PC-3 (cell line): ENCODE data around the gene DLGAP1. TPM values are rescaled to one million over a fixed set of nuclear protein-coding genes. Genes with fewer than 3 reads are reported as not detected.

Experiments used
- ATAC-seq: fragments of 200-7000 bp; cut with Tn5 transposase; 2 replicates; pipeline ENCODE4 v1.9.1; 2020; ENCODE audit warnings: mild to moderate bottlenecking, moderate library complexity
- BruUV-seq: library from RNA; stranded (reverse); fragments of 400-500 nt; replicated peaks from 2 replicates; lab custom pipeline; 2021; lab: Mats Ljungman, UMichigan
- CTCF ChIA-PET: fragments of 300-600 bp; sonication (Branson Sonifier 250); formaldehyde crosslinking; loops from one replicate; lab custom pipeline; 2022; ENCODE audit warnings: antibody characterized with exemption; lab: Charles Lee
- POLR2A ChIA-PET: fragments of 300-600 bp; sonication (Branson Sonifier 250); formaldehyde crosslinking; loops from one replicate; lab custom pipeline; 2022; ENCODE audit warnings: antibody characterized with exemption; ENCODE audit not compliant: unreplicated experiment; lab: Charles Lee
- DNase-seq: peaks from one replicate; pipeline ENCODE4 v3.0.0-alpha.2; 2015
- H2AFZ ChIP-seq: fragments of 300-600 bp; sonication (generic); 2 replicates; pipeline ENCODE4 v1.6.0; 2016; ENCODE audit warnings: antibody characterized with exemption, low read length
- H3F3A ChIP-seq: fragments of 300-600 bp; sonication (generic); one replicate; pipeline ENCODE4 v1.6.0; 2017; ENCODE audit warnings: antibody characterized with exemption, low read length, control low read depth, mild to moderate bottlenecking; ENCODE audit not compliant: unreplicated experiment
- H3K27ac ChIP-seq: fragments of 300-600 bp; sonication (generic); 2 replicates; pipeline ENCODE4 v1.5.1; 2016; ENCODE audit warnings: mild to moderate bottlenecking, low read length
- H3K27me3 ChIP-seq: fragments of 300-600 bp; sonication (generic); 2 replicates; pipeline ENCODE4 v1.6.1; 2016; ENCODE audit warnings: low read length, mixed read lengths
- H3K36me3 ChIP-seq: fragments of 300-600 bp; sonication (generic); 2 replicates; pipeline ENCODE4 v1.6.1; 2016; ENCODE audit warnings: low read depth, mixed run types, low read length, mixed read lengths
- H3K4me1 ChIP-seq: fragments of 300-600 bp; sonication (generic); 2 replicates; pipeline ENCODE4 v1.5.1; 2016; ENCODE audit warnings: low read length; ENCODE audit not compliant: insufficient read depth
- H3K4me2 ChIP-seq: fragments of 300-600 bp; sonication (generic); 2 replicates; pipeline ENCODE4 v1.6.0; 2016; ENCODE audit warnings: low read length
- H3K4me3 ChIP-seq: fragments of 300-600 bp; sonication (generic); 2 replicates; pipeline ENCODE4 v1.5.1; 2016; ENCODE audit warnings: mild to moderate bottlenecking, low read length, mixed read lengths
- H3K79me2 ChIP-seq: fragments of 300-600 bp; sonication (generic); 2 replicates; pipeline ENCODE4 v1.6.1; 2017; ENCODE audit warnings: low read length, mixed read lengths
- H3K9ac ChIP-seq: fragments of 300-600 bp; sonication (generic); 2 replicates; pipeline ENCODE4 v1.6.0; 2016; ENCODE audit warnings: mild to moderate bottlenecking, low read length
- H3K9me2 ChIP-seq: fragments of 300-600 bp; sonication (generic); replicated peaks from 2 replicates; pipeline ENCODE4 v1.6.1; 2016; ENCODE audit warnings: mixed run types, low read length, mixed read lengths
- H3K9me3 ChIP-seq: fragments of 300-600 bp; sonication (generic); 2 replicates; pipeline ENCODE4 v1.6.1; 2016; ENCODE audit warnings: low read length, mixed read lengths
- H4K20me1 ChIP-seq: fragments of 300-600 bp; sonication (generic); 2 replicates; pipeline ENCODE4 v1.6.1; 2016; ENCODE audit warnings: low read length, mixed read lengths
- EZH2 ChIP-seq: fragments of 300-600 bp; sonication (generic); IDR thresholded peaks from one replicate; pipeline ENCODE4 v1.6.1; 2017; ENCODE audit warnings: antibody characterized with exemption, mild to moderate bottlenecking, low read length; ENCODE audit not compliant: unreplicated experiment
- EZH2phosphoT487 ChIP-seq: fragments of 300-600 bp; sonication (generic); IDR thresholded peaks from 2 replicates; pipeline ENCODE4 v1.6.1; 2018; ENCODE audit warnings: mild to moderate bottlenecking, antibody characterized with exemption, low read length, borderline replicate concordance
- intact Hi-C: fragments of 100-400 bp; cut with micrococcal nuclease; formaldehyde crosslinking; loops from 2 replicates; pipeline ENCODE4 v1.9.0; 2023
- total RNA-seq: library from RNA; depleted of rRNA; stranded (reverse); fragments of >200 nt; gene quantifications from 2 replicates; pipeline ENCODE4 v1.2.3, GENCODE V29; 2014
- TF ChIP-seq, protein P1 (sequence below): fragments of 300-600 bp; sonication (generic); conservative IDR thresholded peaks from 2 replicates; pipeline ENCODE4 v1.5.1; 2017; ENCODE audit warnings: antibody characterized with exemption, low read depth, mild to moderate bottlenecking, low read length

Gene DLGAP1
- total RNA-seq, 1 experiment from 2014 or later: not detected

DNA sequence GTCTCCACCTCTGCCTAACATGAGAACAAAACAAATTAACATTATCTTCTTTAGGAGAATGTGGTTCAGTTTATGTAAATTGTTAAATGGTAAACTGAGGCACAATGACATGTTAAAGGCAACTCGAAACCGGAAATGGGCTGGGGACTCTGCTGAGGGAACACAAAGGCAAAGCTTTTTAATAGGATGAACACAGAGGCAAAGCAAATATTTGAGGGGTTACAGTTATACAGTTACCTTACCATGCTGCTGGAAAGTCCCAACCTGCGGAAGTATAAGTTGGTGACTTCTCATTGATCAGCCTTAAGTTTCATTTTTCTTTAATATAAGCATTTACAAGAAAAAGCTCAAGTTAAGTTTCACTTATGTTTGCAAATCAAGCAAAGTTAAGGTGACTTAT, 195.0 kb downstream of the DLGAP1 start:
- intact Hi-C loops: no loop called here
- no peaks in the 10 kb centered on the region for H3K4me1 ChIP-seq
- TF ChIP-seq EZH2phosphoT487 (no peak), EZH2 (no peak)
- TF ChIP-seq, protein P1, sequence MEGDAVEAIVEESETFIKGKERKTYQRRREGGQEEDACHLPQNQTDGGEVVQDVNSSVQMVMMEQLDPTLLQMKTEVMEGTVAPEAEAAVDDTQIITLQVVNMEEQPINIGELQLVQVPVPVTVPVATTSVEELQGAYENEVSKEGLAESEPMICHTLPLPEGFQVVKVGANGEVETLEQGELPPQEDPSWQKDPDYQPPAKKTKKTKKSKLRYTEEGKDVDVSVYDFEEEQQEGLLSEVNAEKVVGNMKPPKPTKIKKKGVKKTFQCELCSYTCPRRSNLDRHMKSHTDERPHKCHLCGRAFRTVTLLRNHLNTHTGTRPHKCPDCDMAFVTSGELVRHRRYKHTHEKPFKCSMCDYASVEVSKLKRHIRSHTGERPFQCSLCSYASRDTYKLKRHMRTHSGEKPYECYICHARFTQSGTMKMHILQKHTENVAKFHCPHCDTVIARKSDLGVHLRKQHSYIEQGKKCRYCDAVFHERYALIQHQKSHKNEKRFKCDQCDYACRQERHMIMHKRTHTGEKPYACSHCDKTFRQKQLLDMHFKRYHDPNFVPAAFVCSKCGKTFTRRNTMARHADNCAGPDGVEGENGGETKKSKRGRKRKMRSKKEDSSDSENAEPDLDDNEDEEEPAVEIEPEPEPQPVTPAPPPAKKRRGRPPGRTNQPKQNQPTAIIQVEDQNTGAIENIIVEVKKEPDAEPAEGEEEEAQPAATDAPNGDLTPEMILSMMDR: no peak
- no peak for ATAC-seq
- ChIA-PET CTCF (no interaction called here), POLR2A (no interaction called here)
- no peaks in the 10 kb centered on the region for H3K36me3 ChIP-seq
- no peak overlapping the region for H2AFZ ChIP-seq
- BruUV-seq: no TSS peak
- no peak overlapping the region for H3K4me3 ChIP-seq
- no peaks in the 10 kb centered on the region for H3K79me2 ChIP-seq
- no peaks in the 10 kb centered on the region for H3K27me3 ChIP-seq
- H3K9me2 ChIP-seq: no peaks in the 10 kb centered on the region
- no peak overlapping the region for H3K4me2 ChIP-seq
- no peak overlapping the region for H3K27ac ChIP-seq
- H3K9me3 ChIP-seq: peaks cover 6% of the 10 kb centered on the region; the same call in 1 of the 2 replicates
- no peak overlapping the region for H3K9ac ChIP-seq
- no peak for DNase-seq
- no peaks in the 10 kb centered on the region for H4K20me1 ChIP-seq
- no peaks in the 10 kb centered on the region for H3F3A ChIP-seq

DNA sequence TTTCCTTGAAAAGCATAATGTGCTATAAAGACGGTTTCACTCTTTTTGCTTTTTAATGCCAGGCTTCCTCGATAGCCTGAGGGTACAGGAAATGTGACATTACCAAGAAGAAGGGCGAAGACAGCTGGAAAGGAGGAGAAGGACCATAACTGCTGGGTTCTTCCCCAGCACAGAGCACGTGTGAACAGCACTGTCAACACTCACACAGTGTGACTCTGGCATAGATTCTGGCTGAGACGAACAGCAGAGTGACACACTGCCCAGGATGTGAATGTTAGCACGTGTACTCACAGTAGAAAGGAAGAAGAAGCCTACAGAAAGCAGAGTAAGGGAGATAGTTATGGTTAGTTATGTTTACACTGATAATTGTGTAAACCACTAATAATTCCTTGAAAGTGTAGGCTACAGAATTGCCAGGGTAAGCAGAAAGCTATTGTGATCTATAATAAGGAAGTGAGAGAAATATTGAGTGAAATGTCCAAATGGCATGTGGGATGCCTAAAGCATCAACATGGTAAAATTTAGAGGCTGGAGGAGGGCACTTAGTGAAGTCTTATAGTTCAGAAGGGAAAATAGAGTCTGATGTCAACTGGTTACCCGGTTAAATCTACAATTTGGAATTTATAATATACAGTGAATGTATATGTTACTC, 198.2 kb downstream of the DLGAP1 start:
- H3K4me1 ChIP-seq: no peaks in the 10 kb centered on the region
- H3K27me3 ChIP-seq: no peaks in the 10 kb centered on the region
- H3K9me2 ChIP-seq: no peaks in the 10 kb centered on the region
- H3K4me3 ChIP-seq: no peak overlapping the region
- no peak overlapping the region for H3K9ac ChIP-seq
- peaks cover 18% of the 10 kb centered on the region; the same call in 1 of the 2 replicates for H3K9me3 ChIP-seq
- DNase-seq: no peak
- intact Hi-C loops: no loop called here
- TF ChIP-seq, protein P1: no peak
- TF ChIP-seq EZH2phosphoT487: no peak
- TF ChIP-seq EZH2: no peak
- H3K27ac ChIP-seq: no peak overlapping the region
- ChIA-PET POLR2A (no interaction called here), CTCF (no interaction called here)
- H3K36me3 ChIP-seq: no peaks in the 10 kb centered on the region
- no peaks in the 10 kb centered on the region for H3K79me2 ChIP-seq
- H4K20me1 ChIP-seq: no peaks in the 10 kb centered on the region
- H2AFZ ChIP-seq: no peak overlapping the region
- no peak overlapping the region for H3K4me2 ChIP-seq
- no peak for ATAC-seq
- no TSS peak for BruUV-seq
- no peaks in the 10 kb centered on the region for H3F3A ChIP-seq

DNA sequence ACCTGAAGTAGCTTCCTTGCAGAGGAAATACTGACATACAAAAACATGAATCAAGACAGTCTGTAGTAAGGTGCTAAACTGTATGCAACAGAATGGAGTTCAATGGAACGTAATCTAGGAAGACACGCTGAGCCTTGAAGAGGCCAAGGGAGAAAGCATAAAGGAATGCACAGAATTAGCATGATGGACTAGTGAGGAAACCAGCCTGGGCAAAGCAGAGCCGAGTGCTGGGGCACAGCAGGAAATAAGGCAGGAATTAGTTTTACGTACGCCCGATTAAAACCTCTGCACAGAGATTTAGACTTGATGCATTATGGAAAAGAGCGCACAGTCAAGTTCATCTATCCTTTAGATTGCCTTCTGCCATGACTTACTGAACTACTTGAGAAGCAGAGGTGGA, 200.3 kb downstream of the DLGAP1 start:
- Histone ChIP-seq H3K4me2 (no peak overlapping the region), H3K36me3 (no peaks in the 10 kb centered on the region), H3F3A (no peaks in the 10 kb centered on the region), H3K9me3 (peaks cover 25% of the 10 kb centered on the region), H3K9me2 (no peaks in the 10 kb centered on the region), H4K20me1 (no peaks in the 10 kb centered on the region), H3K27ac (no peak overlapping the region), H3K4me1 (no peaks in the 10 kb centered on the region), H3K79me2 (no peaks in the 10 kb centered on the region), H2AFZ (no peak overlapping the region), H3K4me3 (no peak overlapping the region), H3K27me3 (no peaks in the 10 kb centered on the region), H3K9ac (no peak overlapping the region)
- DNase-seq: no peak
- TF ChIP-seq EZH2 (no peak), EZH2phosphoT487 (no peak)
- TF ChIP-seq, protein P1: no peak
- ChIA-PET CTCF (no interaction called here), POLR2A (no interaction called here)
- intact Hi-C loops: no loop called here
- BruUV-seq: no TSS peak
- ATAC-seq: no peak
